WTC11 (cell line): Measurements from ENCODE around the gene POLR2A. TPM values are rescaled to one million over a fixed set of nuclear protein-coding genes. Genes with fewer than 3 reads are reported as not detected.

ENCODE experiments used
- ATAC-seq: fragments of 200-7000 bp; cut with Tn5 transposase; 2 replicates; pipeline ENCODE4 v1.10.0; 2021; ENCODE audit warnings: mild to moderate bottlenecking, moderate library complexity
- CTCF ChIA-PET: fragments of 300-600 bp; sonication (Branson Sonifier 250); formaldehyde crosslinking; loops from one replicate; lab custom pipeline; 2021; ENCODE audit warnings: antibody characterized with exemption; lab: Charles Lee
- POLR2A ChIA-PET: fragments of 350-600 bp; sonication (Branson Sonifier 250); formaldehyde crosslinking; loops from one replicate; lab custom pipeline; 2021; ENCODE audit warnings: antibody characterized with exemption; lab: Charles Lee
- DNase-seq: peaks from one replicate; pipeline ENCODE4 v3.0.0; 2021; ENCODE audit warnings: low spot score
- H3K27ac Mint-ChIP-seq: 2 replicates; pipeline ENCODE4 v1.8.0; 2021; ENCODE audit warnings: mixed read lengths
- H3K27me3 Mint-ChIP-seq: 2 replicates; pipeline ENCODE4 v1.8.0; 2021; ENCODE audit warnings: low read depth, mild to moderate bottlenecking, moderate library complexity, mixed read lengths
- H3K36me3 Mint-ChIP-seq: 2 replicates; pipeline ENCODE4 v1.8.0; 2021; ENCODE audit warnings: mixed read lengths
- H3K4me1 Mint-ChIP-seq: 2 replicates; pipeline ENCODE4 v1.8.0; 2022; ENCODE audit warnings: mixed read lengths
- H3K4me3 Mint-ChIP-seq: 2 replicates; pipeline ENCODE4 v1.8.0; 2021; ENCODE audit warnings: mild to moderate bottlenecking, moderate library complexity, mixed read lengths
- H3K9me3 Mint-ChIP-seq: 2 replicates; pipeline ENCODE4 v1.8.0; 2021; ENCODE audit warnings: mixed read lengths
- CBFB ChIP-seq: sonication (generic); formaldehyde crosslinking; IDR thresholded peaks from 2 replicates; pipeline ENCODE4 v1.8.1; 2022; ENCODE audit warnings: mild to moderate bottlenecking, low read depth, missing genetic modification reagents
- ETV6 ChIP-seq: sonication (generic); formaldehyde crosslinking; IDR thresholded peaks from 2 replicates; pipeline ENCODE4 v1.8.1; 2022; ENCODE audit warnings: mild to moderate bottlenecking, missing genetic modification reagents
- FOXJ3 ChIP-seq: sonication (generic); formaldehyde crosslinking; IDR thresholded peaks from 2 replicates; pipeline ENCODE4 v1.9.0; 2021; ENCODE audit warnings: missing genetic modification reagents, mild to moderate bottlenecking, borderline replicate concordance
- GABPB1 ChIP-seq: sonication (generic); formaldehyde crosslinking; IDR thresholded peaks from 2 replicates; pipeline ENCODE4 v1.8.1; 2023; ENCODE audit warnings: mild to moderate bottlenecking, missing genetic modification reagents
- HMGA2 ChIP-seq: fragments of 250-450 bp; sonication (Bioruptor Pico); IDR thresholded peaks from 2 replicates; pipeline ENCODE4 v1.4.0; 2021; ENCODE audit warnings: mild to moderate bottlenecking, moderate library complexity
- KAT7 ChIP-seq: sonication (generic); formaldehyde crosslinking; IDR thresholded peaks from 2 replicates; pipeline ENCODE4 v1.8.1; 2023; ENCODE audit warnings: missing genetic modification reagents, mild to moderate bottlenecking, borderline replicate concordance
- NFE2L1 ChIP-seq: sonication (generic); formaldehyde crosslinking; IDR thresholded peaks from 2 replicates; pipeline ENCODE4 v1.8.1; 2023; ENCODE audit warnings: missing genetic modification reagents
- NR2C2 ChIP-seq: sonication (generic); formaldehyde crosslinking; IDR thresholded peaks from 2 replicates; pipeline ENCODE4 v1.8.0; 2022; ENCODE audit warnings: mild to moderate bottlenecking, missing genetic modification reagents
- PRRX2 ChIP-seq: fragments of 250-450 bp; sonication (Bioruptor Pico); IDR thresholded peaks from 2 replicates; pipeline ENCODE4 v1.8.0; 2021; ENCODE audit warnings: mild to moderate bottlenecking
- RELA ChIP-seq: sonication (generic); formaldehyde crosslinking; IDR thresholded peaks from 2 replicates; pipeline ENCODE4 v1.8.1; 2022; ENCODE audit warnings: missing genetic modification reagents, mild to moderate bottlenecking, borderline replicate concordance
- SMAD3 ChIP-seq: sonication (generic); formaldehyde crosslinking; IDR thresholded peaks from 2 replicates; pipeline ENCODE4 v1.8.0; 2022; ENCODE audit warnings: missing genetic modification reagents, mild to moderate bottlenecking, borderline replicate concordance
- TEAD1 ChIP-seq: sonication (generic); formaldehyde crosslinking; IDR thresholded peaks from 2 replicates; pipeline ENCODE4 v1.8.0; 2022; ENCODE audit warnings: mild to moderate bottlenecking, missing genetic modification reagents
- TEAD4 ChIP-seq: sonication (generic); formaldehyde crosslinking; IDR thresholded peaks from 2 replicates; pipeline ENCODE4 v1.8.0; 2022; ENCODE audit warnings: mild to moderate bottlenecking, missing genetic modification reagents
- ZBTB21 ChIP-seq: sonication (generic); formaldehyde crosslinking; IDR thresholded peaks from 2 replicates; pipeline ENCODE4 v1.8.1; 2023; ENCODE audit warnings: mild to moderate bottlenecking, missing genetic modification reagents, borderline replicate concordance
- ZNF121 ChIP-seq: sonication (generic); formaldehyde crosslinking; IDR thresholded peaks from 2 replicates; pipeline ENCODE4 v1.8.0; 2023; ENCODE audit warnings: missing genetic modification reagents
- ZNF219 ChIP-seq: sonication (generic); formaldehyde crosslinking; IDR thresholded peaks from 2 replicates; pipeline ENCODE4 v1.8.0; 2023; ENCODE audit warnings: missing genetic modification reagents, mild to moderate bottlenecking, borderline replicate concordance
- ZNF263 ChIP-seq: sonication (generic); formaldehyde crosslinking; IDR thresholded peaks from 2 replicates; pipeline ENCODE4 v1.8.1; 2022; ENCODE audit warnings: low read depth, mild to moderate bottlenecking, moderate library complexity, missing genetic modification reagents
- ZNF416 ChIP-seq: fragments of 250-450 bp; sonication (Bioruptor Pico); IDR thresholded peaks from 2 replicates; pipeline ENCODE4 v1.9.0; 2021; ENCODE audit warnings: mild to moderate bottlenecking, inconsistent platforms
- ZNF671 ChIP-seq: fragments of 250-450 bp; sonication (Bioruptor Pico); IDR thresholded peaks from 2 replicates; pipeline ENCODE4 v1.8.0; 2021; ENCODE audit warnings: mild to moderate bottlenecking
- total RNA-seq: library from RNA; stranded (reverse); gene quantifications from 3 replicates; pipeline ENCODE4 v1.2.3, GENCODE V29; 2021
- TF ChIP-seq, protein P1 (sequence below): sonication (generic); formaldehyde crosslinking; IDR thresholded peaks from 2 replicates; pipeline ENCODE4 v1.8.1; 2022; ENCODE audit warnings: mild to moderate bottlenecking, moderate library complexity, missing genetic modification reagents
- TF ChIP-seq, protein P2 (sequence below): sonication (generic); formaldehyde crosslinking; IDR thresholded peaks from 2 replicates; pipeline ENCODE4 v1.8.1; 2022; ENCODE audit warnings: low read depth, missing genetic modification reagents, borderline replicate concordance
- TF ChIP-seq, protein P3 (sequence below): sonication (generic); formaldehyde crosslinking; IDR thresholded peaks from 2 replicates; pipeline ENCODE4 v1.8.1; 2023; ENCODE audit warnings: mild to moderate bottlenecking, missing genetic modification reagents, moderate library complexity
- TF ChIP-seq, protein P4 (sequence below): sonication (generic); formaldehyde crosslinking; IDR thresholded peaks from 2 replicates; pipeline ENCODE4 v1.8.0; 2022; ENCODE audit warnings: mild to moderate bottlenecking, missing genetic modification reagents
- TF ChIP-seq, protein P5 (sequence below): sonication (generic); formaldehyde crosslinking; IDR thresholded peaks from 2 replicates; pipeline ENCODE4 v1.8.0; 2023; ENCODE audit warnings: mild to moderate bottlenecking, missing genetic modification reagents
- TF ChIP-seq, protein P6 (sequence below): sonication (generic); formaldehyde crosslinking; IDR thresholded peaks from 2 replicates; pipeline ENCODE4 v1.8.1; 2023; ENCODE audit warnings: mild to moderate bottlenecking, missing genetic modification reagents, moderate library complexity

Gene POLR2A
- total RNA-seq, 1 experiment from 2014 or later, result 170 TPM

DNA sequence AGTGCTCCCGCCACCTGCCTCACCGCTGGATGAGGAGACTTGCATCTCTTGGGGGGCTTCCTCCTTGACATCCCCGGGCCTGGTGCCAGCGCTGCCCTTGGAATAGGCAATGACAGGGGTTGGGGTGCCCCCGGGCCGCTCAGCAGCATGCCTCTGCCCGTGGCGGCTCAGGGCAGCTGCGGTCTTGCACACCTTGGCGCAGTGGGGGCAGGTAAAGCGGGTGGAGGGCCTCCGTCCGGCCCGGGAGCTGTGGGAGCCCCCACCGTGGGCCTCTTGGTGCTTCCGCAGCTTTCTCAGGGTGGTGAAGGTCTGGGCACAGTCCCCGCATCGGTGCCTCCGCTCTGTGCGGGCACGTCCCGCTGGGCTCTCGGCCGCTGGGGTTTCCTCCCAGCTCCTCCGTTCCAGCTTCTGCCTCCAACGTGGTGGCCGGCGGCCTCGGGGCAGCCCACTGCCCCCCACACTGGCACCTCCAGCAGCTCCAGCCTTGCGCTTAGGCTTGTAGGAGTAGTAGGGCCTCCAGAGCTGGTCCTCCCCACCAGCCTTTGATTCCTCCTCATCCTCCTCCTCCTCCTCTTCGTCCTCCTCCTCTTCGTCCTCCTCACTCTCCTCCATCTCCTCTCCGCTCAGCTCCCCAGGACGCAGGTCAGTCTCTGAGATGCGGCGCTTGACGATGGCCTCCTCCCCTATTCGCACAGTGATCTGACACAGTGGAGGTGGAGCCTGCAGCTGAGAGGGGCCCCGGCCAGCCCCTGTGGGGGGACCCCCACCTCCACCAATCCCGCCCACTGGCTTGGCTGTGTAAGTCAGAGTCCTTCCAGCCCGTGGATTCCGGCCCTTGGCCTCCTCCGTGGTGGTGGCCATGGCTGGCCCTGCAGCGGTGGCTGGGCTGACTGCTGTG is 21.4 kb upstream of the POLR2A start:
- DNase-seq (no peak), ATAC-seq (no peak)
- H3K27ac Mint-ChIP-seq, result peak overlapping the region; percentile 41; the same call in 1 of the 2 replicates
- no peak overlapping the region for H3K4me3 Mint-ChIP-seq
- ChIA-PET POLR2A (interaction anchor here (0.7 to 1.7 kb wide), 2 partner anchors 15 to 17 kb away, joined by 3 to 5 read pairs; partner anchors contain the start of gene ZBTB4), CTCF (interaction anchor here (1.1 kb wide), 1 partner anchor 98 kb away, joined by 4 read pairs; no protein-coding TSS in a partner anchor)
- peaks cover 17% of the 10 kb centered on the region for H3K4me1 Mint-ChIP-seq
- no peaks in the 10 kb centered on the region for H3K36me3 Mint-ChIP-seq
- H3K9me3 Mint-ChIP-seq, result no peaks in the 10 kb centered on the region
- H3K27me3 Mint-ChIP-seq, result peaks cover 9% of the 10 kb centered on the region
- no peak for TF ChIP-seq RELA (CRISPR knock-in tag)
- TF ChIP-seq, protein P1, sequence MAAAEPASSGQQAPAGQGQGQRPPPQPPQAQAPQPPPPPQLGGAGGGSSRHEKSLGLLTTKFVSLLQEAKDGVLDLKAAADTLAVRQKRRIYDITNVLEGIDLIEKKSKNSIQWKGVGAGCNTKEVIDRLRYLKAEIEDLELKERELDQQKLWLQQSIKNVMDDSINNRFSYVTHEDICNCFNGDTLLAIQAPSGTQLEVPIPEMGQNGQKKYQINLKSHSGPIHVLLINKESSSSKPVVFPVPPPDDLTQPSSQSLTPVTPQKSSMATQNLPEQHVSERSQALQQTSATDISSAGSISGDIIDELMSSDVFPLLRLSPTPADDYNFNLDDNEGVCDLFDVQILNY (CRISPR knock-in tag), result no peak
- no peak for TF ChIP-seq ZNF671 (CRISPR knock-in tag)
- no peak for TF ChIP-seq TEAD1
- TF ChIP-seq NR2C2 (CRISPR knock-in tag), result no peak
- no peak for TF ChIP-seq SMAD3 (CRISPR knock-in tag)
- TF ChIP-seq, protein P2, sequence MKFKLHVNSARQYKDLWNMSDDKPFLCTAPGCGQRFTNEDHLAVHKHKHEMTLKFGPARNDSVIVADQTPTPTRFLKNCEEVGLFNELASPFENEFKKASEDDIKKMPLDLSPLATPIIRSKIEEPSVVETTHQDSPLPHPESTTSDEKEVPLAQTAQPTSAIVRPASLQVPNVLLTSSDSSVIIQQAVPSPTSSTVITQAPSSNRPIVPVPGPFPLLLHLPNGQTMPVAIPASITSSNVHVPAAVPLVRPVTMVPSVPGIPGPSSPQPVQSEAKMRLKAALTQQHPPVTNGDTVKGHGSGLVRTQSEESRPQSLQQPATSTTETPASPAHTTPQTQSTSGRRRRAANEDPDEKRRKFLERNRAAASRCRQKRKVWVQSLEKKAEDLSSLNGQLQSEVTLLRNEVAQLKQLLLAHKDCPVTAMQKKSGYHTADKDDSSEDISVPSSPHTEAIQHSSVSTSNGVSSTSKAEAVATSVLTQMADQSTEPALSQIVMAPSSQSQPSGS (CRISPR knock-in tag), result no peak
- TF ChIP-seq CBFB, result no peak

DNA sequence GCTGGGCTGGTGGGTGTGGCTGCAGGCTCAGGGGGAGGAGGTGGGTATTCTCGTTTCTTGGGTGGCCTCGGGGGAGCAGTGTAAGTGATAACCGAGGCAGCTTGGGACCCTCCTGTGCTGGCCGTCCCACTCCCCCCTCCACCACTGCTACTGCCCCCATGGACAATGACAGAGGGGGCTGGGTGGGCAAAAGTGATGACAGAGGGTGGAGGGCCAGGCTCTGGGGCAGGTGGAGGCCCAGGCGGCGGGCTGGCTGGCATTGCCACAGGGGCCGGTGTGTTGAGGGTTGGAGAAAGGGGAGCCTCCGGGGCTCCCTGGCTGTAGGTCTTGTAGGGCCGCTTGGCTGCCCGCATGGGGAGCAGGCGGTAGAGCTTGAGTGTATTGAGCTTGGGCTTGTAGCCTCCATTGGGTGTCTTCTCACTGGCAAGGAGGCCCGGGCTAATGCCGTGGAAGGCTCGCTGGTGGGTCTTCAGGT is 20.8 kb upstream of the POLR2A start:
- Mint-ChIP-seq H3K4me1 (peaks cover 17% of the 10 kb centered on the region), H3K27me3 (peaks cover 9% of the 10 kb centered on the region), H3K27ac (no peak overlapping the region), H3K4me3 (no peak overlapping the region), H3K9me3 (no peaks in the 10 kb centered on the region), H3K36me3 (no peaks in the 10 kb centered on the region)
- CTCF ChIA-PET, result interaction anchor here (0.6 kb wide), 1 partner anchor 93 kb away, joined by 3 read pairs; no protein-coding TSS in a partner anchor
- DNase-seq (no peak), ATAC-seq (no peak)
- POLR2A ChIA-PET, result interaction anchor here (0.5 kb wide), 1 partner anchor 84 kb away, joined by 4 read pairs; no protein-coding TSS in a partner anchor
- TF ChIP-seq GABPB1 (CRISPR knock-in tag) (no peak), PRRX2 (CRISPR knock-in tag) (no peak), TEAD4 (CRISPR knock-in tag) (no peak), KAT7 (no peak), ZBTB21 (CRISPR knock-in tag) (no peak), ZNF121 (CRISPR knock-in tag) (no peak), CBFB (no peak), ZNF263 (CRISPR knock-in tag) (no peak), ZNF416 (no peak), ETV6 (CRISPR knock-in tag) (no peak), FOXJ3 (CRISPR knock-in tag) (no peak), HMGA2 (CRISPR knock-in tag) (no peak), ZNF219 (no peak), NFE2L1 (no peak), NR2C2 (CRISPR knock-in tag) (no peak)
- TF ChIP-seq, protein P3, sequence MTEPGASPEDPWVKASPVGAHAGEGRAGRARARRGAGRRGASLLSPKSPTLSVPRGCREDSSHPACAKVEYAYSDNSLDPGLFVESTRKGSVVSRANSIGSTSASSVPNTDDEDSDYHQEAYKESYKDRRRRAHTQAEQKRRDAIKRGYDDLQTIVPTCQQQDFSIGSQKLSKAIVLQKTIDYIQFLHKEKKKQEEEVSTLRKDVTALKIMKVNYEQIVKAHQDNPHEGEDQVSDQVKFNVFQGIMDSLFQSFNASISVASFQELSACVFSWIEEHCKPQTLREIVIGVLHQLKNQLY, result no peak
- TF ChIP-seq, protein P2 (CRISPR knock-in tag), result no peak
- TF ChIP-seq, protein P4, sequence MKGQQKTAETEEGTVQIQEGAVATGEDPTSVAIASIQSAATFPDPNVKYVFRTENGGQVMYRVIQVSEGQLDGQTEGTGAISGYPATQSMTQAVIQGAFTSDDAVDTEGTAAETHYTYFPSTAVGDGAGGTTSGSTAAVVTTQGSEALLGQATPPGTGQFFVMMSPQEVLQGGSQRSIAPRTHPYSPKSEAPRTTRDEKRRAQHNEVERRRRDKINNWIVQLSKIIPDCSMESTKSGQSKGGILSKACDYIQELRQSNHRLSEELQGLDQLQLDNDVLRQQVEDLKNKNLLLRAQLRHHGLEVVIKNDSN (CRISPR knock-in tag), result no peak
- TF ChIP-seq, protein P5, sequence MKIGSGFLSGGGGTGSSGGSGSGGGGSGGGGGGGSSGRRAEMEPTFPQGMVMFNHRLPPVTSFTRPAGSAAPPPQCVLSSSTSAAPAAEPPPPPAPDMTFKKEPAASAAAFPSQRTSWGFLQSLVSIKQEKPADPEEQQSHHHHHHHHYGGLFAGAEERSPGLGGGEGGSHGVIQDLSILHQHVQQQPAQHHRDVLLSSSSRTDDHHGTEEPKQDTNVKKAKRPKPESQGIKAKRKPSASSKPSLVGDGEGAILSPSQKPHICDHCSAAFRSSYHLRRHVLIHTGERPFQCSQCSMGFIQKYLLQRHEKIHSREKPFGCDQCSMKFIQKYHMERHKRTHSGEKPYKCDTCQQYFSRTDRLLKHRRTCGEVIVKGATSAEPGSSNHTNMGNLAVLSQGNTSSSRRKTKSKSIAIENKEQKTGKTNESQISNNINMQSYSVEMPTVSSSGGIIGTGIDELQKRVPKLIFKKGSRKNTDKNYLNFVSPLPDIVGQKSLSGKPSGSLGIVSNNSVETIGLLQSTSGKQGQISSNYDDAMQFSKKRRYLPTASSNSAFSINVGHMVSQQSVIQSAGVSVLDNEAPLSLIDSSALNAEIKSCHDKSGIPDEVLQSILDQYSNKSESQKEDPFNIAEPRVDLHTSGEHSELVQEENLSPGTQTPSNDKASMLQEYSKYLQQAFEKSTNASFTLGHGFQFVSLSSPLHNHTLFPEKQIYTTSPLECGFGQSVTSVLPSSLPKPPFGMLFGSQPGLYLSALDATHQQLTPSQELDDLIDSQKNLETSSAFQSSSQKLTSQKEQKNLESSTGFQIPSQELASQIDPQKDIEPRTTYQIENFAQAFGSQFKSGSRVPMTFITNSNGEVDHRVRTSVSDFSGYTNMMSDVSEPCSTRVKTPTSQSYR (CRISPR knock-in tag), result no peak
- TF ChIP-seq, protein P6, sequence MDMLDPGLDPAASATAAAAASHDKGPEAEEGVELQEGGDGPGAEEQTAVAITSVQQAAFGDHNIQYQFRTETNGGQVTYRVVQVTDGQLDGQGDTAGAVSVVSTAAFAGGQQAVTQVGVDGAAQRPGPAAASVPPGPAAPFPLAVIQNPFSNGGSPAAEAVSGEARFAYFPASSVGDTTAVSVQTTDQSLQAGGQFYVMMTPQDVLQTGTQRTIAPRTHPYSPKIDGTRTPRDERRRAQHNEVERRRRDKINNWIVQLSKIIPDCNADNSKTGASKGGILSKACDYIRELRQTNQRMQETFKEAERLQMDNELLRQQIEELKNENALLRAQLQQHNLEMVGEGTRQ, result no peak
